Measurements from ENCODE around the gene MIB1. TPM values are rescaled to one million over a fixed set of nuclear protein-coding genes. Genes with fewer than 3 reads are reported as not detected.

MIB1 gene
- 43.2 and 48.1 TPM in 2 replicates for total RNA-seq (2022)
- Bru-seq, nascent RNA, result percentile 84 among the genes with signal in this experiment
- BruChase-seq, experiment 1, labeled RNA remaining after a 2-hour chase, result percentile 84 among the genes with signal in this experiment
- percentile 89 among the genes with signal in this experiment for BruChase-seq, experiment 2, labeled RNA remaining after a 6-hour chase
- long read RNA-seq, full-length matches to known transcripts, result 2 of 13 reads
- long read RNA-seq, partial matches to known transcripts, result 2 of 13 reads
- long read RNA-seq, other reads (novel, unspliced or antisense), result 9 of 13 reads

DNA sequence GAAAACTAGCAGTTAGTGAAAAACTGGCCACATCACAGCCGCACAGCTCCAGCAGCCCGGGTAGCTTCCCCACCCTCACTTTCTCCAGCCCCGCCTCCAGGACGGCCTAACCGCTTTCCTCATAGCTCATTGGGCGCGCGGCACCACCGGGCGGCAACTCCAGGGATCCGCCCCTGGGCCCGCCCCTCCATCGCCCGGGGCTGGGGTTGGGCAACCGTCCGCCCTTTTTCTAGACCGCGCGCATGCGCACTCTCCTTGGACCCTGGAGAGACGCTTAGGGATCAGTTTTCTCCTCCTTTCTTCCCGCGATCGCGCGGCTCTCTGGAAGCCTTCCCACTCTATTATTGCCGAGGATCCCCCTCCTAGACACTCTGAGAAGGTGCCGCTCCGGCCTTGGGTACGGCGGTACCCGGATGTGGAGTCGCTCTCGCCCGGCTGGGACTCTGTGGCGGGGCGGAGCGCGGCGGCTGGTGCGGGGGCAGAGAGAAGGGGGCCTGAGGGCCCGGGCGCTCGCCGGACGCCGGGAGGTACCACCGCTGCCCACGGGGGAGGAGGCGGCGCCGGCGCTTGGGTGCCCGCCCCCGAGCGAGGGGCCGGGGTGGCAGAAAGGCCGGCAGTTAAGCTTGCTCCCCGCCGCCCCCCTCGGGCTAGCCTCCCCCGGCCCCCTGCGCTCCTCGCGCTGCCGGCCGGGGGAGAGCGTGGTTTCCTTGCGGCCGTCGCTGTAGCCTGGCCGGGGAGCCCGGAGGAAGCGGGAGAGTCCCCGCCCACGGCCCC lies at the start of gene MIB1:
TSS of gene MIB1 (plus strand) at position 255 of the 774 bp plus-strand sequence. CDS start 792 bp downstream, outside the sequence.
- Histone ChIP-seq H3K4me1 (peaks cover 6% of the 10 kb centered on the region; the same call in 1 of the 2 replicates), H3K4me3 (ENCODE audit: low read depth, low read length) (peak within 1 kb of the TSS; percentile 99), H3K9me3 (no peaks in the 10 kb centered on the region; the same call in 1 of the 2 replicates), H3K36me3 (ENCODE audit: control insufficient read depth, insufficient read depth, low read length) (no peaks in the 10 kb centered on the region), H3K27me3 (replicated peaks; ENCODE audit: control insufficient read depth, insufficient read depth, low read length) (no peaks in the 10 kb centered on the region)
- H3K27me3 Mint-ChIP-seq (ENCODE audit: insufficient read depth, unreplicated experiment), result no peaks in the 10 kb centered on the region
- H3K4me3 Mint-ChIP-seq (ENCODE audit: unreplicated experiment), result peak within 1 kb of the TSS; percentile 89
- CTCF ChIA-PET, result interaction anchor here (0.6 to 2.8 kb wide), 6 partner anchors 14 to 140 kb away, joined by 3 to 12 read pairs (median 4); partner anchors contain the start of genes ABHD3 and ESCO1
- peaks cover 15% of the 10 kb centered on the region for H3K9me3 Mint-ChIP-seq (ENCODE audit: unreplicated experiment)
- peaks cover 8% of the 10 kb centered on the region for H3K36me3 Mint-ChIP-seq (ENCODE audit: insufficient read depth, unreplicated experiment)
- intact Hi-C loops (cut with micrococcal nuclease; ENCODE audit: unreplicated experiment), result loop anchor here (1.0 to 10.0 kb wide), 4 partner anchors 36 to 140 kb away; partner anchors contain the start of genes ABHD3 and ESCO1
- TSS peak; percentile 79 for BruUV-seq (replicated peaks)
- peak; percentile 97 to 99 for DNase-seq
- POLR2A ChIA-PET, result interaction anchor here (0.6 to 1.5 kb wide), 10 partner anchors 11 to 385 kb away, joined by 3 to 29 read pairs (median 5); partner anchors contain the start of genes ABHD3 and ESCO1
- TF ChIP-seq, protein P1, sequence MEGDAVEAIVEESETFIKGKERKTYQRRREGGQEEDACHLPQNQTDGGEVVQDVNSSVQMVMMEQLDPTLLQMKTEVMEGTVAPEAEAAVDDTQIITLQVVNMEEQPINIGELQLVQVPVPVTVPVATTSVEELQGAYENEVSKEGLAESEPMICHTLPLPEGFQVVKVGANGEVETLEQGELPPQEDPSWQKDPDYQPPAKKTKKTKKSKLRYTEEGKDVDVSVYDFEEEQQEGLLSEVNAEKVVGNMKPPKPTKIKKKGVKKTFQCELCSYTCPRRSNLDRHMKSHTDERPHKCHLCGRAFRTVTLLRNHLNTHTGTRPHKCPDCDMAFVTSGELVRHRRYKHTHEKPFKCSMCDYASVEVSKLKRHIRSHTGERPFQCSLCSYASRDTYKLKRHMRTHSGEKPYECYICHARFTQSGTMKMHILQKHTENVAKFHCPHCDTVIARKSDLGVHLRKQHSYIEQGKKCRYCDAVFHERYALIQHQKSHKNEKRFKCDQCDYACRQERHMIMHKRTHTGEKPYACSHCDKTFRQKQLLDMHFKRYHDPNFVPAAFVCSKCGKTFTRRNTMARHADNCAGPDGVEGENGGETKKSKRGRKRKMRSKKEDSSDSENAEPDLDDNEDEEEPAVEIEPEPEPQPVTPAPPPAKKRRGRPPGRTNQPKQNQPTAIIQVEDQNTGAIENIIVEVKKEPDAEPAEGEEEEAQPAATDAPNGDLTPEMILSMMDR (IDR thresholded peaks at IDR 0.05; ENCODE audit: insufficient read depth in 1 of 2, low read depth in 1 of 2, low read length in 1 of 2, severe bottlenecking in 1 of 2, unreplicated experiment in 1 of 2), result no peak
- peak within 1 kb of the TSS; percentile 95 for H3K27ac Mint-ChIP-seq (ENCODE audit: unreplicated experiment)
- peaks cover 14% of the 10 kb centered on the region for H3K4me1 Mint-ChIP-seq (ENCODE audit: low read depth, unreplicated experiment)

DNA sequence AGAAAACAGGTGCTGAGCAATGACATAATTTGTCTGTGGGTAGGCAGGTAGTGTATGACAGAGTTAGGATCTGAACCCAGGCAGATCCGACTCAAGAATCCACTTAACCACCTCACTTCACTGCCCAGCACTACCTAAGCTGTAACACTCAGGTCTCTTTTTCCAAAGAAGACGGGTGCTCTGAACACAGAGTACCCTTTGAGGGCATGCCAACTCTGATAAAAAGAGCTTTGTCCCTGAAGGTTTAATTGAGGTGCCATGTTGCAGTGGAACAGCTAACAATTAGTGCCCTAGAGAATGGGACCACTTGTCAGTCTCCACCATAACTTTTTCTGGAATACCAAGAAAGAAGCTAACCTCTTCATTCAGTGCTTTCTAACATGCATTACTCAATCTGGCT lies 47.3 kb upstream of the MIB1 start:
- no peaks in the 10 kb centered on the region for H3K27me3 ChIP-seq (replicated peaks; ENCODE audit: control insufficient read depth, insufficient read depth, low read length)
- Mint-ChIP-seq H3K27me3 (ENCODE audit: insufficient read depth, unreplicated experiment) (no peaks in the 10 kb centered on the region), H3K4me1 (ENCODE audit: low read depth, unreplicated experiment) (peaks cover 17% of the 10 kb centered on the region), H3K27ac (ENCODE audit: unreplicated experiment) (no peak overlapping the region), H3K4me3 (ENCODE audit: unreplicated experiment) (no peak overlapping the region), H3K9me3 (ENCODE audit: unreplicated experiment) (peaks cover 9% of the 10 kb centered on the region), H3K36me3 (ENCODE audit: insufficient read depth, unreplicated experiment) (peaks cover 59% of the 10 kb centered on the region)
- peaks cover 13% of the 10 kb centered on the region for H3K4me1 ChIP-seq
- no peak for DNase-seq
- intact Hi-C loops (cut with micrococcal nuclease; ENCODE audit: unreplicated experiment), result no loop called here
- H3K9me3 ChIP-seq, result peaks cover 10% of the 10 kb centered on the region; the same call in 1 of the 2 replicates
- TF ChIP-seq, protein P1 (IDR thresholded peaks at IDR 0.05; ENCODE audit: insufficient read depth in 1 of 2, low read depth in 1 of 2, low read length in 1 of 2, severe bottlenecking in 1 of 2, unreplicated experiment in 1 of 2), result no peak
- ChIA-PET CTCF (no interaction called here), POLR2A (interaction anchor here (0.6 kb wide), 1 partner anchor 94 kb away, joined by 3 read pairs; no protein-coding TSS in a partner anchor)
- H3K4me3 ChIP-seq (ENCODE audit: low read depth, low read length), result no peak overlapping the region
- no TSS peak for BruUV-seq (replicated peaks)
- H3K36me3 ChIP-seq (ENCODE audit: control insufficient read depth, insufficient read depth, low read length), result no peaks in the 10 kb centered on the region

DNA sequence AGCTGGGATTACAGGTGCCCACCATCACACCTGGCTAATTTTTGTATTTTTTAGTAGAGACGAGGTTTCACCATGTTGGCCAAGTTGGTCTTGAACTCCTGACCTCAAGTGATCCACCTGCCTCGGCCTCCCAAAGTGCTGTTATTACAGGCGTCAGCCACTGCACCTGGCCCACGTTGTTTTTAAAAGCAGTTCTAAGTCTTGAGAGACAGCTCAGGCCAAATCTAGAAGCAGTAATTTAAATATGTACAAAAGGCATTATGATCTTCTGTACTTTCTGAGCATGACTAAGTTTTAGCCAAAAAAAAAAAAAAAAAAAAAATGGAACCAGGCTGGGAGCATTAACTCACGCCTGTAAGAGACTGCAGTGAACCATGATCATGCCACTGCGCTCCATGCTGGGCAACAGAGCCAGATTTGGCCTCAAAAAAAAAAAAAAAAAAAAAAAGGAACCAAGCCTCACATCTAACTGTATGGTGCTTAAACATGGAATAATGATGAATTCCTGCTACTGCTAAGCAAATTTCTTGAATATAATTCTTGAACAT lies 40.0 kb upstream of the MIB1 start:
- H3K9me3 ChIP-seq, result no peaks in the 10 kb centered on the region
- Mint-ChIP-seq H3K27me3 (ENCODE audit: insufficient read depth, unreplicated experiment) (no peaks in the 10 kb centered on the region), H3K4me3 (ENCODE audit: unreplicated experiment) (no peak overlapping the region), H3K4me1 (ENCODE audit: low read depth, unreplicated experiment) (peaks cover 15% of the 10 kb centered on the region), H3K27ac (ENCODE audit: unreplicated experiment) (no peak overlapping the region), H3K36me3 (ENCODE audit: insufficient read depth, unreplicated experiment) (peaks cover 48% of the 10 kb centered on the region), H3K9me3 (ENCODE audit: unreplicated experiment) (no peaks in the 10 kb centered on the region)
- no peaks in the 10 kb centered on the region for H3K36me3 ChIP-seq (ENCODE audit: control insufficient read depth, insufficient read depth, low read length)
- H3K4me1 ChIP-seq, result peaks cover 34% of the 10 kb centered on the region
- POLR2A ChIA-PET, result no interaction called here
- H3K4me3 ChIP-seq (ENCODE audit: low read depth, low read length), result no peak overlapping the region
- TF ChIP-seq, protein P1 (IDR thresholded peaks at IDR 0.05; ENCODE audit: insufficient read depth in 1 of 2, low read depth in 1 of 2, low read length in 1 of 2, severe bottlenecking in 1 of 2, unreplicated experiment in 1 of 2), result no peak
- no peaks in the 10 kb centered on the region for H3K27me3 ChIP-seq (replicated peaks; ENCODE audit: control insufficient read depth, insufficient read depth, low read length)
- intact Hi-C loops (cut with micrococcal nuclease; ENCODE audit: unreplicated experiment), result no loop called here
- BruUV-seq (replicated peaks), result no TSS peak
- no peak for DNase-seq
- CTCF ChIA-PET, result no interaction called here

All from Caco-2 (cell line).